ENCODE measurements around the gene NPAS3.

DNA sequence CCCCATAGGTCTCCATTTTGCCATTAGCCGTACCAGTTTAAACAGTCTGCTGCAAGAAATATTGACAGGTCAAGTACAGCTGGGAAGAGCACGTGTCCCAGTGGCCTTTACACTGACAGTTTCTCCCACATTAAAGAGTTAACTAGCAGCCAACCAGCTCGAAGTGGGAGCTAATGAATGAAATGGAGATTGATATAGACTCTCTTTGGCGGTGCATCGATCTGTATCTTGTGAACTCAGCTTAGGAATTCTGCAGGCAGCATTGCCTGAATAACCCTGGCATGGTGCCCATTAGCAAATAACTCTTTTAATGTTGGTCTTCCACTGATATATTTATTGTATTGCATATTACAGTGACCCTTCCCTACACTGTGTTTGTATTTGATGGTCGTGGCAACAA, 692.8 kb downstream of the NPAS3 start:
- no peak for TF ChIP-seq CREB1 (IDR thresholded peaks at IDR 0.05)
- no peak for TF ChIP-seq CREB1 (CRISPR knock-in tag; IDR thresholded peaks at IDR 0.05)
- no peak for TF ChIP-seq XBP1 (CRISPR knock-in tag; IDR thresholded peaks at IDR 0.05)
- TF ChIP-seq, protein P1, sequence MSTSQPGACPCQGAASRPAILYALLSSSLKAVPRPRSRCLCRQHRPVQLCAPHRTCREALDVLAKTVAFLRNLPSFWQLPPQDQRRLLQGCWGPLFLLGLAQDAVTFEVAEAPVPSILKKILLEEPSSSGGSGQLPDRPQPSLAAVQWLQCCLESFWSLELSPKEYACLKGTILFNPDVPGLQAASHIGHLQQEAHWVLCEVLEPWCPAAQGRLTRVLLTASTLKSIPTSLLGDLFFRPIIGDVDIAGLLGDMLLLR (CRISPR knock-in tag; IDR thresholded peaks at IDR 0.05): no peak
- TF ChIP-seq ZNF672 (CRISPR knock-in tag; IDR thresholded peaks at IDR 0.05): no peak
- TF ChIP-seq, protein P2, sequence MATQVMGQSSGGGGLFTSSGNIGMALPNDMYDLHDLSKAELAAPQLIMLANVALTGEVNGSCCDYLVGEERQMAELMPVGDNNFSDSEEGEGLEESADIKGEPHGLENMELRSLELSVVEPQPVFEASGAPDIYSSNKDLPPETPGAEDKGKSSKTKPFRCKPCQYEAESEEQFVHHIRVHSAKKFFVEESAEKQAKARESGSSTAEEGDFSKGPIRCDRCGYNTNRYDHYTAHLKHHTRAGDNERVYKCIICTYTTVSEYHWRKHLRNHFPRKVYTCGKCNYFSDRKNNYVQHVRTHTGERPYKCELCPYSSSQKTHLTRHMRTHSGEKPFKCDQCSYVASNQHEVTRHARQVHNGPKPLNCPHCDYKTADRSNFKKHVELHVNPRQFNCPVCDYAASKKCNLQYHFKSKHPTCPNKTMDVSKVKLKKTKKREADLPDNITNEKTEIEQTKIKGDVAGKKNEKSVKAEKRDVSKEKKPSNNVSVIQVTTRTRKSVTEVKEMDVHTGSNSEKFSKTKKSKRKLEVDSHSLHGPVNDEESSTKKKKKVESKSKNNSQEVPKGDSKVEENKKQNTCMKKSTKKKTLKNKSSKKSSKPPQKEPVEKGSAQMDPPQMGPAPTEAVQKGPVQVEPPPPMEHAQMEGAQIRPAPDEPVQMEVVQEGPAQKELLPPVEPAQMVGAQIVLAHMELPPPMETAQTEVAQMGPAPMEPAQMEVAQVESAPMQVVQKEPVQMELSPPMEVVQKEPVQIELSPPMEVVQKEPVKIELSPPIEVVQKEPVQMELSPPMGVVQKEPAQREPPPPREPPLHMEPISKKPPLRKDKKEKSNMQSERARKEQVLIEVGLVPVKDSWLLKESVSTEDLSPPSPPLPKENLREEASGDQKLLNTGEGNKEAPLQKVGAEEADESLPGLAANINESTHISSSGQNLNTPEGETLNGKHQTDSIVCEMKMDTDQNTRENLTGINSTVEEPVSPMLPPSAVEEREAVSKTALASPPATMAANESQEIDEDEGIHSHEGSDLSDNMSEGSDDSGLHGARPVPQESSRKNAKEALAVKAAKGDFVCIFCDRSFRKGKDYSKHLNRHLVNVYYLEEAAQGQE (IDR thresholded peaks at IDR 0.05; ENCODE audit: borderline replicate concordance in 1 of 2, low read depth in 1 of 2, low read length in 2 of 2): no peak
- TF ChIP-seq, protein P3, sequence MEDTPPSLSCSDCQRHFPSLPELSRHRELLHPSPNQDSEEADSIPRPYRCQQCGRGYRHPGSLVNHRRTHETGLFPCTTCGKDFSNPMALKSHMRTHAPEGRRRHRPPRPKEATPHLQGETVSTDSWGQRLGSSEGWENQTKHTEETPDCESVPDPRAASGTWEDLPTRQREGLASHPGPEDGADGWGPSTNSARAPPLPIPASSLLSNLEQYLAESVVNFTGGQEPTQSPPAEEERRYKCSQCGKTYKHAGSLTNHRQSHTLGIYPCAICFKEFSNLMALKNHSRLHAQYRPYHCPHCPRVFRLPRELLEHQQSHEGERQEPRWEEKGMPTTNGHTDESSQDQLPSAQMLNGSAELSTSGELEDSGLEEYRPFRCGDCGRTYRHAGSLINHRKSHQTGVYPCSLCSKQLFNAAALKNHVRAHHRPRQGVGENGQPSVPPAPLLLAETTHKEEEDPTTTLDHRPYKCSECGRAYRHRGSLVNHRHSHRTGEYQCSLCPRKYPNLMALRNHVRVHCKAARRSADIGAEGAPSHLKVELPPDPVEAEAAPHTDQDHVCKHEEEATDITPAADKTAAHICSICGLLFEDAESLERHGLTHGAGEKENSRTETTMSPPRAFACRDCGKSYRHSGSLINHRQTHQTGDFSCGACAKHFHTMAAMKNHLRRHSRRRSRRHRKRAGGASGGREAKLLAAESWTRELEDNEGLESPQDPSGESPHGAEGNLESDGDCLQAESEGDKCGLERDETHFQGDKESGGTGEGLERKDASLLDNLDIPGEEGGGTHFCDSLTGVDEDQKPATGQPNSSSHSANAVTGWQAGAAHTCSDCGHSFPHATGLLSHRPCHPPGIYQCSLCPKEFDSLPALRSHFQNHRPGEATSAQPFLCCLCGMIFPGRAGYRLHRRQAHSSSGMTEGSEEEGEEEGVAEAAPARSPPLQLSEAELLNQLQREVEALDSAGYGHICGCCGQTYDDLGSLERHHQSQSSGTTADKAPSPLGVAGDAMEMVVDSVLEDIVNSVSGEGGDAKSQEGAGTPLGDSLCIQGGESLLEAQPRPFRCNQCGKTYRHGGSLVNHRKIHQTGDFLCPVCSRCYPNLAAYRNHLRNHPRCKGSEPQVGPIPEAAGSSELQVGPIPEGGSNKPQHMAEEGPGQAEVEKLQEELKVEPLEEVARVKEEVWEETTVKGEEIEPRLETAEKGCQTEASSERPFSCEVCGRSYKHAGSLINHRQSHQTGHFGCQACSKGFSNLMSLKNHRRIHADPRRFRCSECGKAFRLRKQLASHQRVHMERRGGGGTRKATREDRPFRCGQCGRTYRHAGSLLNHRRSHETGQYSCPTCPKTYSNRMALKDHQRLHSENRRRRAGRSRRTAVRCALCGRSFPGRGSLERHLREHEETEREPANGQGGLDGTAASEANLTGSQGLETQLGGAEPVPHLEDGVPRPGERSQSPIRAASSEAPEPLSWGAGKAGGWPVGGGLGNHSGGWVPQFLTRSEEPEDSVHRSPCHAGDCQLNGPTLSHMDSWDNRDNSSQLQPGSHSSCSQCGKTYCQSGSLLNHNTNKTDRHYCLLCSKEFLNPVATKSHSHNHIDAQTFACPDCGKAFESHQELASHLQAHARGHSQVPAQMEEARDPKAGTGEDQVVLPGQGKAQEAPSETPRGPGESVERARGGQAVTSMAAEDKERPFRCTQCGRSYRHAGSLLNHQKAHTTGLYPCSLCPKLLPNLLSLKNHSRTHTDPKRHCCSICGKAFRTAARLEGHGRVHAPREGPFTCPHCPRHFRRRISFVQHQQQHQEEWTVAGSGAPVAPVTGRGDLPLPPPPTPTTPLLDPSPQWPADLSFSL (CRISPR knock-in tag; IDR thresholded peaks at IDR 0.05): no peak
- TF ChIP-seq, protein P4, sequence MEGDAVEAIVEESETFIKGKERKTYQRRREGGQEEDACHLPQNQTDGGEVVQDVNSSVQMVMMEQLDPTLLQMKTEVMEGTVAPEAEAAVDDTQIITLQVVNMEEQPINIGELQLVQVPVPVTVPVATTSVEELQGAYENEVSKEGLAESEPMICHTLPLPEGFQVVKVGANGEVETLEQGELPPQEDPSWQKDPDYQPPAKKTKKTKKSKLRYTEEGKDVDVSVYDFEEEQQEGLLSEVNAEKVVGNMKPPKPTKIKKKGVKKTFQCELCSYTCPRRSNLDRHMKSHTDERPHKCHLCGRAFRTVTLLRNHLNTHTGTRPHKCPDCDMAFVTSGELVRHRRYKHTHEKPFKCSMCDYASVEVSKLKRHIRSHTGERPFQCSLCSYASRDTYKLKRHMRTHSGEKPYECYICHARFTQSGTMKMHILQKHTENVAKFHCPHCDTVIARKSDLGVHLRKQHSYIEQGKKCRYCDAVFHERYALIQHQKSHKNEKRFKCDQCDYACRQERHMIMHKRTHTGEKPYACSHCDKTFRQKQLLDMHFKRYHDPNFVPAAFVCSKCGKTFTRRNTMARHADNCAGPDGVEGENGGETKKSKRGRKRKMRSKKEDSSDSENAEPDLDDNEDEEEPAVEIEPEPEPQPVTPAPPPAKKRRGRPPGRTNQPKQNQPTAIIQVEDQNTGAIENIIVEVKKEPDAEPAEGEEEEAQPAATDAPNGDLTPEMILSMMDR (CRISPR knock-in tag; IDR thresholded peaks at IDR 0.05): no peak
- TF ChIP-seq, protein P5, sequence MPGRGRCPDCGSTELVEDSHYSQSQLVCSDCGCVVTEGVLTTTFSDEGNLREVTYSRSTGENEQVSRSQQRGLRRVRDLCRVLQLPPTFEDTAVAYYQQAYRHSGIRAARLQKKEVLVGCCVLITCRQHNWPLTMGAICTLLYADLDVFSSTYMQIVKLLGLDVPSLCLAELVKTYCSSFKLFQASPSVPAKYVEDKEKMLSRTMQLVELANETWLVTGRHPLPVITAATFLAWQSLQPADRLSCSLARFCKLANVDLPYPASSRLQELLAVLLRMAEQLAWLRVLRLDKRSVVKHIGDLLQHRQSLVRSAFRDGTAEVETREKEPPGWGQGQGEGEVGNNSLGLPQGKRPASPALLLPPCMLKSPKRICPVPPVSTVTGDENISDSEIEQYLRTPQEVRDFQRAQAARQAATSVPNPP (CRISPR knock-in tag; IDR thresholded peaks at IDR 0.05): no peak
- no peak for TF ChIP-seq NFRKB (IDR thresholded peaks at IDR 0.05)

Measured in HepG2 (cell line).